GM21390 (cell line): Measurements from ENCODE around the gene COL9A2.

Experiments used
- ATAC-seq: cut with Tn5 transposase; IDR thresholded peaks from one replicate; pipeline ENCODE4 v1.9.1; 2021; ENCODE audit not compliant: unreplicated experiment

Gene COL9A2

GRCh38 chr1:40318970-40319621, 2.0 kb upstream of the COL9A2 start:
- no peak for ATAC-seq

DNA sequence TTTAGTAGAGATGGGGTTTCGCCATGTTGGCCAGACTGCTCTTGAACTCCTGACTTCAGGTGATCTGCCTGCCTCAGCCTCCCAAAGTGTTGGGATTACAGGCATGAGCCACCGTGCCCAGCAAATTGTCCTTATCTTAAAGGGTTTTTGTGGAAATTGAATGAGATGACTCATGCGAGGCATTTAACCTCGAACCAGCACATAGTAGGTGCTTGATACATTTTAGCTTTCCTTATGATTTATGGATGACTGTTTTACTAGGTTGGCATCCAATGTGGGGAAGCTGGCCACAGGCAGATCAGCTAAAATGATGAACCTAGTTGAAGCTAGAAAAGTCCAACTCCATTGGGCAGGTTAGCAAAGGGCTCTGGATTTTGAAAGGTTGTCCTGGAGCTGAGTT, 1.4 kb upstream of the COL9A2 start:
- no peak for ATAC-seq

DNA sequence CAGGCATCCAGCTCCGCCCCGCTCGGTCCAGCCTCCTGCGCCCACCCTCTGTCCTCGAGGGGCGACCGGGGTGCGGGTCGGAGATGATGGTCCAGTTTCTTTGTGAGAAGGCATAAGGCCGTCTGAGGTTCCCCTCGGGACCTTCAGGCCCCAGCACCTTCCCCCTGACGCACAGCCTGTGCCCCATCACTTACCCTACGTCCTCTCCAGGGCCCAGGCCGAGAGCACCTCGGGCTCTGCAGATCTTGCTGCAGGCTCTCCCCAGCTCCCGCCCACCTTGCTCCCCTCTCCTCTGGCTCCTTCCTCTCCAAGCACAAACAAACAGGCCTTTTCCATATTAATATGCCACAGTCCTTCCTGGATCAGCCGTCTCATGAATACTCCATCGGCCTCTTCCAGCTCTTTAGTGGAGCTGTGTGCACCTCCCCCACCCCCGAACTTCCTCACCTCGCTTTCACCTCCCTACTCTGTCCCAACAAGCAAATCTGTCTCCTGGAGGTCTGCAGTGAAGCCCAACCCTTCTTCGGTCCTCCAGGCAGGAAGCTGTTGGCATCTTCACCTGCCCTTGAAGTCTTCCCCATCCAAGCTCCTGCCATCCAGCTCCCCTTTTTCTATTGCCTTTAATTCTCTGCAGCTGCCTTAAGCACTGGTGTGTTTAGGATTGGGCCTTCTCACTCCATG, 448 bp upstream of the COL9A2 start:
- ATAC-seq, result no peak

- no peak for ATAC-seq
These were observed 1.1 kb downstream of the COL9A2 start for GRCh38 chr1:40315795-40316594.

GRCh38 chr1:40315239-40315794, 1.8 kb downstream of the COL9A2 start:
- ATAC-seq, result peak; percentile 43

DNA sequence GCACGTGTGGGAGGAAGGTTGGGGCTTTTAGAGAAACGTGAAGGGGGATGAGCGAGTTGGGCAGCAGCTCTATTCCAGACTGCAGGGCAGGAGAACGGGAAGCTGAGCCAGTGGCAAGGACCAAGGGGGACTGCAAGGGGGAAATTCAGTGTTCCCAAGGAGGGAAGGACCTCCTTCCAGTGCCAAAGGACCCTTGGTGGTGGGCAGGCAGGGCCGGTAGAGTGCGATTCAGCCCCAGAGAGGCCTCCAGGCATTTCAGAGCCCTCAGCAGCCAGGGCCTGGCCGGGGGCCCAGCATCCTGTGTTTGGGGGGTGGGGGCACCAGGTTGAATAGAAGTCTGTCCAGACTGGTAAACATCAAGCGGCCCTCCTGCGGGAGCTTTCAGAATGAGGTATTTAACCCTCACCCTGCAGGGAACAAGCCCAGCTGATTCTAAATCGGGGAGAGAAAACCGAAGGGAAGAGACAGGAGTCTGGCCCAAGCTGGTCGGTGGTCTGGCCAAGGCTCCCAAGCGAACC, 2.3 kb downstream of the COL9A2 start:
- no peak for ATAC-seq

- ATAC-seq, result no peak
These were observed 2.9 kb downstream of the COL9A2 start for GRCh38 chr1:40313958-40314720.

GRCh38 chr1:40313329-40313957, 3.6 kb downstream of the COL9A2 start:
- ATAC-seq, result no peak

GRCh38 chr1:40312238-40313205, 4.6 kb downstream of the COL9A2 start:
- ATAC-seq, result peak; percentile 51

- ATAC-seq, result no peak
These were observed 5.4 kb downstream of the COL9A2 start for GRCh38 chr1:40311692-40312091.

- ATAC-seq, result no peak
These were observed 6.0 kb downstream of the COL9A2 start for GRCh38 chr1:40310983-40311642.

- ATAC-seq, result no peak
These were observed 7.0 kb downstream of the COL9A2 start for GRCh38 chr1:40310129-40310461.

- ATAC-seq, result no peak
These were observed 7.5 kb downstream of the COL9A2 start for GRCh38 chr1:40309374-40310128.

DNA sequence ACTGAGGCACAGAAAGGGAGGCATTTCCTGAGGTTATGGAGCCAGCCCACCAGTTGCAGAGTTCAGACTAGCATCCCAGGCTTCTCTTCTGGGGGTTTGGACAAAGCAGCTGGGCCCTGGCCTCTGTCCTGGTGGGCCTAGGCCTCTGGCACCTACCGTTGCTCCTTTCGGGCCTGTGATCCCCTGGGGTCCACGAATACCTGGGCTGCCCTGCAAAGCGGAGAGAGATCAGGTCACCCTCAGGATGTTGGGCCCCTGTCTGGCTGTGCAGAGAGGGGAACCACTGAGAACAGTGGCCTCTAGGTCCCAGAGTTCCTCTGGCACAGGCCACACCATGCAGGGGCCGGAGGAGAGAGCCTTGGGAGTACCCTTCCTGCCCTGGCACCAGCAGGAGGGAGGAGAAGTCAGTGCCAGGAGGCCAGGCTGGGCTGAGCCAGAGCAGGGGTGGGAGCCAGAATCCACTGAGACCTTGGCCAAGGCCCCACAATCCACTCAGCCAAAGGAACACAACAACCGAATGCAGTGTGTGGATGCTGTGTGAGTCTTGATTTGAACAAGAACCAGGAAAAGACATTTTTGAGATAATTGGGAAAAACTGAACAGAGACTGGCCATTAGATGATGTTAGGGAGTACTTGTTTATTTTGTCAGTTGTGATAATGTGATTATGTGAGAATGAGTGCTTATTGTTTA, 8.9 kb downstream of the COL9A2 start:
- ATAC-seq, result no peak

DNA sequence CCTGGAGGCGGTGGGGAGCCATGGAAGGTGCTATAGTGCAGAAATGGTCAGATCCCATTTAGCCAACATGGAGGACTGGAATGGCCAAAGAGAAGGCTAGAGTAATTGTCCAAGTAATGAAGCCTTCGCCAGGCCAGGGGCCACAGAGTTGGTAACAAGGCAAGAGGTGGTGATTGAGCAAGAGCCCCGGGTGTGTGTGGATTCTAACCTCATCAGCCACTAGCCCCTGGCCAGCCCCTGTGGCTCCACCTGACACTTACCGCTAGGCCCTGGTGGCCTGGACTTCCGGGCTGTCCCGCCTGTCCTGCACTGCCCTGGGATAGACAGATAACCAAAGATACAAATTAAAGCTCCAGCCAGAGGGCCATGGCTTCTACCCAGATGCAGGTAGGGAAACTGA, 9.9 kb downstream of the COL9A2 start:
- ATAC-seq, result no peak

DNA sequence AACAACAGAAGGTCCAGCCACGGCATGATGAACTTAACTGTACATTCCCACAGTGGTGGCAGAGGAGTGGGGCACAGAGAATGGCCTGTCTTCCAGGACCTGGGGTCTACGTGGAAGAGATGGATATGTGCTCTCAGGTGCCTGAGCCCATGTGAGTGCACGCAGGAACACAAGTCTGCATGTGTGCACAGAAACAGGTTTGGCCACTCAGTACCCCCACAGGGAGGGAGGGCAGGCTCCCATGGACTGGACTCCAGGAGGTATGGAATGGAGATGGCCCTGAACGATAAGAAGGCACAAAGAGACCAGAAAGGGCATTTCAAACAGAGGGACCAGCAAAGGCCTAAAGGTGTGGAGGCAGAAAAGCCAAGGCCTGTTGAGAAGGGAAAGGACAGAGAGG, 10.8 kb downstream of the COL9A2 start:
- no peak for ATAC-seq

DNA sequence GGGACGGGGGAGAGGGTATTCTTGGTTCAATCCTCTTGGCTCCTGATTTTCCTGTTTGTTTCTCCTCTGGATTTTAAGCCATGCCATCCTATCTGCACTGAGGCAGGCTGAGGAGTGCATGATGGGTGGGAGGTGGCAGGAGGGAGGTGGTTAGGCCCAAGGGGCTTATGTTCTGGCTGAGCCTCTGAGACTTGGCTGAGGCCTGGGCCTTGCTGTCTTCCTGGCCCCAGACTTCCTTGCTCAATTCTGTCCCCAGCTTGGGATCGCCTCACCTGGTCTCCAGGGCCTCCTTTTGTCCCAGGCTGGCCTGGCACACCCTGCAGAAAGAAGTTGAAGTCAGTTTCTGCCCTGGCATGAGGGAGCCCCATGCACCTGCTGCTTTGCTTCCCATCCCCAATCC, 11.2 kb downstream of the COL9A2 start:
- ATAC-seq, result no peak
